ENCODE data around the gene CATSPER1. TPM values are rescaled to one million over a fixed set of nuclear protein-coding genes. Genes with fewer than 3 reads are reported as not detected.

The CATSPER1 gene
- total and polyA plus RNA-seq, 2 experiments from 2014 or later = not detected

DNA sequence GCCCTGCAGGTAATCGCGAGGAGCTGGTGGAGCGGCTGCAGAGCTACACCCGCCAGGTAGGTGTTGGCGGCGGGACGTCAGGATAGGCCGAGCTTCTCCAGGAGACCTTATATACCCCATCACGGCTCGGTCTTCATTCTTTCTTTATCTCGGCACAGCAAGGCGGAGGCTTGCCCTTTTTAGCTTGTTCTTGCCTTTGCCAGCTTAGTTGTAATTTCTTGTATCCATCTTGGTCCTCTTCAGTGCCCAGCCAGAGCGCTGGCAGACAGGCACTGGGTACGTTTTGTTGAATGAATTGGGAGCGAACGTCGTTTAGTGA lies 26.3 kb upstream of the CATSPER1 start:
- Histone ChIP-seq H3K27ac (ENCODE audit: low read depth) (peak overlapping the region; percentile 84), H3K27me3 (ENCODE audit: insufficient read depth) (no peaks in the 10 kb centered on the region), H2AFZ (peak overlapping the region; percentile 92; the same call in 1 of the 2 replicates), H4K20me1 (replicated peaks; ENCODE audit: insufficient read depth) (peaks cover 21% of the 10 kb centered on the region), H3K36me3 (ENCODE audit: insufficient read depth) (peaks cover 29% of the 10 kb centered on the region), H3K79me2 (replicated peaks; ENCODE audit: insufficient read depth) (peaks cover 38% of the 10 kb centered on the region), H3K4me2 (peak overlapping the region; percentile 98), H3K4me3 (peak overlapping the region; percentile 99), H3K4me1 (ENCODE audit: insufficient read depth) (peaks cover 24% of the 10 kb centered on the region), H3K9me2 (ENCODE audit: insufficient read depth) (no peaks in the 10 kb centered on the region), H3F3A (replicated peaks; ENCODE audit: low read depth) (peaks cover 14% of the 10 kb centered on the region; the same call in 1 of the 2 replicates)
- H3K36me3 Mint-ChIP-seq (ENCODE audit: low read depth) = peaks cover 48% of the 10 kb centered on the region
- H3K4me3 Mint-ChIP-seq = peak overlapping the region; percentile 98
- ATAC-seq = no peak
- peaks cover 17% of the 10 kb centered on the region for H3K27me3 Mint-ChIP-seq (ENCODE audit: insufficient read depth, low read depth, poor library complexity)
- peak overlapping the region; percentile 98 for H3K27ac Mint-ChIP-seq
- H3K4me1 Mint-ChIP-seq = peaks cover 34% of the 10 kb centered on the region
- no peaks in the 10 kb centered on the region; the same call in 2 of the 3 replicates for H3K9me3 Mint-ChIP-seq
- no peak for DNase-seq (ENCODE audit: low spot score)
- no peak for TF ChIP-seq EZH2phosphoT487 (IDR thresholded peaks at IDR 0.05; ENCODE audit: unreplicated experiment)
- no peak for TF ChIP-seq CREB1 (CRISPR knock-in tag; IDR thresholded peaks at IDR 0.05; ENCODE audit: low read depth)
- no peak for TF ChIP-seq ZNF114 (CRISPR knock-in tag; IDR thresholded peaks at IDR 0.05)
- no peak for TF ChIP-seq CTCF (conservative IDR thresholded peaks at IDR 0.05; ENCODE audit: low read depth in 2 of 2)
- TF ChIP-seq EZH2 (IDR thresholded peaks at IDR 0.05; ENCODE audit: low read depth, unreplicated experiment) = no peak
- no peak for TF ChIP-seq STAT1 (IDR thresholded peaks at IDR 0.05; ENCODE audit: unreplicated experiment)
- TF ChIP-seq JUNB (IDR thresholded peaks at IDR 0.05; ENCODE audit: unreplicated experiment) = no peak
- TF ChIP-seq, protein P1, sequence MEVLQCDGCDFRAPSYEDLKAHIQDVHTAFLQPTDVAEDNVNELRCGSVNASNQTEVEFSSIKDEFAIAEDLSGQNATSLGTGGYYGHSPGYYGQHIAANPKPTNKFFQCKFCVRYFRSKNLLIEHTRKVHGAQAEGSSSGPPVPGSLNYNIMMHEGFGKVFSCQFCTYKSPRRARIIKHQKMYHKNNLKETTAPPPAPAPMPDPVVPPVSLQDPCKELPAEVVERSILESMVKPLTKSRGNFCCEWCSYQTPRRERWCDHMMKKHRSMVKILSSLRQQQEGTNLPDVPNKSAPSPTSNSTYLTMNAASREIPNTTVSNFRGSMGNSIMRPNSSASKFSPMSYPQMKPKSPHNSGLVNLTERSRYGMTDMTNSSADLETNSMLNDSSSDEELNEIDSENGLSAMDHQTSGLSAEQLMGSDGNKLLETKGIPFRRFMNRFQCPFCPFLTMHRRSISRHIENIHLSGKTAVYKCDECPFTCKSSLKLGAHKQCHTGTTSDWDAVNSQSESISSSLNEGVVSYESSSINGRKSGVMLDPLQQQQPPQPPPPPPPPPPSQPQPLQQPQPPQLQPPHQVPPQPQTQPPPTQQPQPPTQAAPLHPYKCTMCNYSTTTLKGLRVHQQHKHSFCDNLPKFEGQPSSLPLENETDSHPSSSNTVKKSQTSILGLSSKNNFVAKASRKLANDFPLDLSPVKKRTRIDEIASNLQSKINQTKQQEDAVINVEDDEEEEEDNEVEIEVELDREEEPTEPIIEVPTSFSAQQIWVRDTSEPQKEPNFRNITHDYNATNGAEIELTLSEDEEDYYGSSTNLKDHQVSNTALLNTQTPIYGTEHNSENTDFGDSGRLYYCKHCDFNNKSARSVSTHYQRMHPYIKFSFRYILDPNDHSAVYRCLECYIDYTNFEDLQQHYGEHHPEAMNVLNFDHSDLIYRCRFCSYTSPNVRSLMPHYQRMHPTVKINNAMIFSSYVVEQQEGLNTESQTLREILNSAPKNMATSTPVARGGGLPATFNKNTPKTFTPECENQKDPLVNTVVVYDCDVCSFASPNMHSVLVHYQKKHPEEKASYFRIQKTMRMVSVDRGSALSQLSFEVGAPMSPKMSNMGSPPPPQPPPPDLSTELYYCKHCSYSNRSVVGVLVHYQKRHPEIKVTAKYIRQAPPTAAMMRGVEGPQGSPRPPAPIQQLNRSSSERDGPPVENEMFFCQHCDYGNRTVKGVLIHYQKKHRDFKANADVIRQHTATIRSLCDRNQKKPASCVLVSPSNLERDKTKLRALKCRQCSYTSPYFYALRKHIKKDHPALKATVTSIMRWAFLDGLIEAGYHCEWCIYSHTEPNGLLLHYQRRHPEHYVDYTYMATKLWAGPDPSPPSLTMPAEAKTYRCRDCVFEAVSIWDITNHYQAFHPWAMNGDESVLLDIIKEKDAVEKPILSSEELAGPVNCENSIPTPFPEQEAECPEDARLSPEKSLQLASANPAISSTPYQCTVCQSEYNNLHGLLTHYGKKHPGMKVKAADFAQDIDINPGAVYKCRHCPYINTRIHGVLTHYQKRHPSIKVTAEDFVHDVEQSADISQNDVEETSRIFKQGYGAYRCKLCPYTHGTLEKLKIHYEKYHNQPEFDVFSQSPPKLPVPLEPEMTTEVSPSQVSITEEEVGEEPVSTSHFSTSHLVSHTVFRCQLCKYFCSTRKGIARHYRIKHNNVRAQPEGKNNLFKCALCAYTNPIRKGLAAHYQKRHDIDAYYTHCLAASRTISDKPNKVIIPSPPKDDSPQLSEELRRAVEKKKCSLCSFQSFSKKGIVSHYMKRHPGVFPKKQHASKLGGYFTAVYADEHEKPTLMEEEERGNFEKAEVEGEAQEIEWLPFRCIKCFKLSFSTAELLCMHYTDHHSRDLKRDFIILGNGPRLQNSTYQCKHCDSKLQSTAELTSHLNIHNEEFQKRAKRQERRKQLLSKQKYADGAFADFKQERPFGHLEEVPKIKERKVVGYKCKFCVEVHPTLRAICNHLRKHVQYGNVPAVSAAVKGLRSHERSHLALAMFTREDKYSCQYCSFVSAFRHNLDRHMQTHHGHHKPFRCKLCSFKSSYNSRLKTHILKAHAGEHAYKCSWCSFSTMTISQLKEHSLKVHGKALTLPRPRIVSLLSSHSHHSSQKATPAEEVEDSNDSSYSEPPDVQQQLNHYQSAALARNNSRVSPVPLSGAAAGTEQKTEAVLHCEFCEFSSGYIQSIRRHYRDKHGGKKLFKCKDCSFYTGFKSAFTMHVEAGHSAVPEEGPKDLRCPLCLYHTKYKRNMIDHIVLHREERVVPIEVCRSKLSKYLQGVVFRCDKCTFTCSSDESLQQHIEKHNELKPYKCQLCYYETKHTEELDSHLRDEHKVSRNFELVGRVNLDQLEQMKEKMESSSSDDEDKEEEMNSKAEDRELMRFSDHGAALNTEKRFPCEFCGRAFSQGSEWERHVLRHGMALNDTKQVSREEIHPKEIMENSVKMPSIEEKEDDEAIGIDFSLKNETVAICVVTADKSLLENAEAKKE (CRISPR knock-in tag; IDR thresholded peaks at IDR 0.05) = no peak
- no peak for TF ChIP-seq ETS1 (IDR thresholded peaks at IDR 0.05)
- no peak for TF ChIP-seq ZNF331 (CRISPR knock-in tag; IDR thresholded peaks at IDR 0.05; ENCODE audit: low read depth)
- no peak for TF ChIP-seq POLR2AphosphoS5 (IDR thresholded peaks at IDR 0.05; ENCODE audit: low read depth)
- TF ChIP-seq NANOG (IDR thresholded peaks at IDR 0.05; ENCODE audit: borderline replicate concordance) = no peak
- TF ChIP-seq REST (IDR thresholded peaks at IDR 0.05; ENCODE audit: unreplicated experiment) = no peak
